ENCODE results near the gene PPP6R3. TPM values are rescaled to one million over a fixed set of nuclear protein-coding genes. Genes with fewer than 3 reads are reported as not detected.

The PPP6R3 gene
- total RNA-seq, 1 experiment from 2014 or later, result 138 TPM

DNA sequence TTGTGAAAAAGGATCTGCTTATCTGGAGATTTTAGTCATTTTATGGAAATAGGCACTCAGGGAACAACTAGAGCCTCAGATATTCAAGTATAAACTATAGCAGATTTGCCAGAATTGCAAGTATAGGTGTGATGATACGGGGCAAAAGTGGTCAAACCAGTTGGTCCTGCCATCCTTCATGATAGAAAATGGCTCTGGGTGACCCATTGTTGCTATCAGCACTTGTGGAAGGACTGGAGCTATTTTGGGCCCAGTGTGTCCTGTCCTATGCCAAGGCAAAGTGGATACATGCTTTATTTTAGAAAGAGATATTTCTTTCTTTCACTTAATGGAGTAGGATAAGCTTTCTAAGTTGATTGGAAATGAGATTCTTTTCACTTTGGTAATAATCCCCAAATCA, 85.2 kb downstream of the PPP6R3 start:
- Mint-ChIP-seq H3K27me3 (ENCODE audit: low read depth) (no peaks in the 10 kb centered on the region), H3K9me3 (peaks cover 0 to 4% of the 10 kb centered on the region in 2 experiments; a peak in 2 of 5 replicates), H3K4me3 (no peak overlapping the region), H3K27ac (no peak overlapping the region), H3K4me1 (peaks cover 32 to 49% of the 10 kb centered on the region in 2 experiments), H3K36me3 (ENCODE audit: insufficient read depth in 1 of 3, low read depth in 3 of 3) (peaks cover 30 to 83% (median 75%) of the 10 kb centered on the region in 3 experiments)
- H2BK5ac ChIP-seq (ENCODE audit: insufficient read length, low read length), result no peak overlapping the region
- no peak overlapping the region for H2AFZ ChIP-seq (ENCODE audit: low read length)
- H3K27ac ChIP-seq (ENCODE audit: insufficient read length, low read depth, low read length), result no peak overlapping the region
- DNase-seq, result no peak
- no peak overlapping the region for H3K14ac ChIP-seq (ENCODE audit: insufficient read depth, low read length)
- H3K18ac ChIP-seq (ENCODE audit: insufficient read length, low read depth, low read length), result no peak overlapping the region
- H3K79me1 ChIP-seq (ENCODE audit: insufficient read depth, low read depth, low read length, poor library complexity, severe bottlenecking), result peaks cover 15% of the 10 kb centered on the region
- peaks cover 9% of the 10 kb centered on the region; the same call in 1 of the 2 replicates for H3K4me1 ChIP-seq (ENCODE audit: insufficient read depth, low read length)
- H2AK5ac ChIP-seq (ENCODE audit: insufficient read length, low read length), result no peak overlapping the region
- H2BK12ac ChIP-seq (ENCODE audit: insufficient read length, low read depth, low read length), result no peak overlapping the region
- no peak overlapping the region for H2BK120ac ChIP-seq (ENCODE audit: low read depth, low read length, poor library complexity, severe bottlenecking)
- H3K27me3 ChIP-seq (ENCODE audit: insufficient read depth, low read length), result no peaks in the 10 kb centered on the region
- no peaks in the 10 kb centered on the region for H3K9me3 ChIP-seq (ENCODE audit: control insufficient read depth, low read depth, low read length)
- WGBS (ENCODE audit: extremely low coverage, insufficient read length, low lambda C conversion rate), result no CpG with 5 or more reads among the region's 1 CpG
- H4K20me1 ChIP-seq (ENCODE audit: control insufficient read depth, insufficient read depth, insufficient read length), result peaks cover 2% of the 10 kb centered on the region
- TF ChIP-seq, protein P1, sequence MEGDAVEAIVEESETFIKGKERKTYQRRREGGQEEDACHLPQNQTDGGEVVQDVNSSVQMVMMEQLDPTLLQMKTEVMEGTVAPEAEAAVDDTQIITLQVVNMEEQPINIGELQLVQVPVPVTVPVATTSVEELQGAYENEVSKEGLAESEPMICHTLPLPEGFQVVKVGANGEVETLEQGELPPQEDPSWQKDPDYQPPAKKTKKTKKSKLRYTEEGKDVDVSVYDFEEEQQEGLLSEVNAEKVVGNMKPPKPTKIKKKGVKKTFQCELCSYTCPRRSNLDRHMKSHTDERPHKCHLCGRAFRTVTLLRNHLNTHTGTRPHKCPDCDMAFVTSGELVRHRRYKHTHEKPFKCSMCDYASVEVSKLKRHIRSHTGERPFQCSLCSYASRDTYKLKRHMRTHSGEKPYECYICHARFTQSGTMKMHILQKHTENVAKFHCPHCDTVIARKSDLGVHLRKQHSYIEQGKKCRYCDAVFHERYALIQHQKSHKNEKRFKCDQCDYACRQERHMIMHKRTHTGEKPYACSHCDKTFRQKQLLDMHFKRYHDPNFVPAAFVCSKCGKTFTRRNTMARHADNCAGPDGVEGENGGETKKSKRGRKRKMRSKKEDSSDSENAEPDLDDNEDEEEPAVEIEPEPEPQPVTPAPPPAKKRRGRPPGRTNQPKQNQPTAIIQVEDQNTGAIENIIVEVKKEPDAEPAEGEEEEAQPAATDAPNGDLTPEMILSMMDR (conservative IDR thresholded peaks at IDR 0.05), result no peak
- H3K4ac ChIP-seq (ENCODE audit: low read depth, low read length), result no peak overlapping the region
- H3K4me2 ChIP-seq (ENCODE audit: insufficient read depth, insufficient read length, low read length), result no peak overlapping the region
- no peak overlapping the region for H4K8ac ChIP-seq (replicated peaks; ENCODE audit: insufficient read length, low read depth, low read length)
- no peak overlapping the region for H3K56ac ChIP-seq (ENCODE audit: insufficient read length, low read depth, low read length)
- H3K23me2 ChIP-seq (ENCODE audit: insufficient read length, low read depth, low read length, poor library complexity, severe bottlenecking), result no peaks in the 10 kb centered on the region
- no peak overlapping the region for H4K91ac ChIP-seq (ENCODE audit: insufficient read length, low read depth, low read length)
- H3K9ac ChIP-seq (ENCODE audit: extremely low read depth, insufficient read length, low read length), result no peak overlapping the region
- H4K5ac ChIP-seq (ENCODE audit: insufficient read length, low read depth, low read length), result no peak overlapping the region
- H3K23ac ChIP-seq (ENCODE audit: insufficient read length, low read depth, low read length), result no peak overlapping the region
- no peak overlapping the region for H2BK20ac ChIP-seq (ENCODE audit: low read depth, low read length, poor library complexity, severe bottlenecking)
- peaks cover 8% of the 10 kb centered on the region; the same call in 1 of the 2 replicates for H3K79me2 ChIP-seq (ENCODE audit: insufficient read depth, low read length)
- no peak overlapping the region for H3T11ph ChIP-seq (ENCODE audit: low read length)
- H2BK15ac ChIP-seq (ENCODE audit: low read depth, low read length), result no peak overlapping the region

Data from H9 (cell line).